Central memory CD4-positive, alpha-beta T cell (primary cell): ENCODE data around the gene PAM.
A peak's percentile ranks its signal among the peaks of the same experiment; 100 is the strongest.
"Not testable (repeated sequence)": the region's sequence is repeated elsewhere in the genome, so short reads cannot be mapped to it uniquely, and the experiment has no call there.

Experiments used
- DNase-seq: peaks from one replicate; pipeline ENCODE4 v3.0.0; 2022

The PAM gene

GRCh38 chr5:102753889-102754766, 977 bp upstream of the PAM start:
- DNase-seq, result peak; percentile 7

- peak; percentile 68 for DNase-seq
Measured at GRCh38 chr5:102755686-102756371, 724 bp downstream of the PAM start.

GRCh38 chr5:102758576-102758975, 3.5 kb downstream of the PAM start:
- DNase-seq, result no peak

GRCh38 chr5:102759289-102759688, 4.2 kb downstream of the PAM start:
- DNase-seq, result no peak

GRCh38 chr5:102759700-102760099, 4.6 kb downstream of the PAM start:
- DNase-seq, result no peak

- DNase-seq, result no peak
Measured at GRCh38 chr5:102760815-102761214, 5.7 kb downstream of the PAM start.

- DNase-seq, result no peak
Measured at GRCh38 chr5:102762095-102762534, 7.0 kb downstream of the PAM start.

GRCh38 chr5:102762562-102763227, 7.6 kb downstream of the PAM start:
- DNase-seq, result no peak

GRCh38 chr5:102763734-102764133, 8.6 kb downstream of the PAM start:
- no peak for DNase-seq

GRCh38 chr5:102764381-102765004, 9.4 kb downstream of the PAM start:
- DNase-seq, result no peak

- DNase-seq, result no peak
Measured at GRCh38 chr5:102765350-102765749, 10.2 kb downstream of the PAM start.

GRCh38 chr5:102766295-102767090, 11.4 kb downstream of the PAM start:
- DNase-seq, result no peak

GRCh38 chr5:102767862-102768261, 12.8 kb downstream of the PAM start:
- DNase-seq, result no peak

GRCh38 chr5:102770803-102771202, 15.7 kb downstream of the PAM start:
- no peak for DNase-seq

- no peak for DNase-seq
Measured at GRCh38 chr5:102771435-102771834, 16.3 kb downstream of the PAM start.

- DNase-seq, result no peak
Measured at GRCh38 chr5:102772273-102772672, 17.2 kb downstream of the PAM start.

GRCh38 chr5:102773133-102773532, 18.0 kb downstream of the PAM start:
- DNase-seq, result no peak

- not testable (repeated sequence) for DNase-seq
Measured at GRCh38 chr5:102775756-102776155, 20.7 kb downstream of the PAM start.

- DNase-seq, result no peak
Measured at GRCh38 chr5:102777099-102777498, 22.0 kb downstream of the PAM start.

- no peak for DNase-seq
Measured at GRCh38 chr5:102778478-102778877, 23.4 kb downstream of the PAM start.

- DNase-seq, result no peak
Measured at GRCh38 chr5:102781359-102781758, 26.3 kb downstream of the PAM start.

- DNase-seq, result no peak
Measured at GRCh38 chr5:102781786-102782185, 26.7 kb downstream of the PAM start.
